ENCODE measurements around the gene BSPRY. TPM values are rescaled to one million over a fixed set of nuclear protein-coding genes. Genes with fewer than 3 reads are reported as not detected.

The BSPRY gene
- total RNA-seq, 1 experiment from 2014 or later, result 6.4 TPM

DNA sequence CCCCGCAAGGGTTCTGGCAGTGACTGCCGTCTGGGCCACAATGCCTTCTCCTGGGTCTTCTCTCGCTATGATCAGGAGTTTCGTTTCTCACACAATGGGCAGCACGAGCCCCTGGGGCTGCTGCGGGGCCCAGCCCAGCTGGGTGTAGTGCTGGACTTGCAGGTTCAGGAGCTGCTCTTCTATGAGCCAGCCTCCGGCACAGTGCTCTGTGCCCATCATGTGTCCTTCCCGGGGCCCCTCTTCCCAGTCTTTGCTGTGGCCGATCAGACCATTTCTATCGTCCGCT, 20.5 kb downstream of the BSPRY start:
- H3K4me3 Mint-ChIP-seq, result no peak overlapping the region
- H3K36me3 Mint-ChIP-seq, result peaks cover 11% of the 10 kb centered on the region
- ATAC-seq, result no peak
- H3K27ac Mint-ChIP-seq, result no peak overlapping the region
- no peaks in the 10 kb centered on the region for H3K9me3 Mint-ChIP-seq
- TF ChIP-seq, protein P1, sequence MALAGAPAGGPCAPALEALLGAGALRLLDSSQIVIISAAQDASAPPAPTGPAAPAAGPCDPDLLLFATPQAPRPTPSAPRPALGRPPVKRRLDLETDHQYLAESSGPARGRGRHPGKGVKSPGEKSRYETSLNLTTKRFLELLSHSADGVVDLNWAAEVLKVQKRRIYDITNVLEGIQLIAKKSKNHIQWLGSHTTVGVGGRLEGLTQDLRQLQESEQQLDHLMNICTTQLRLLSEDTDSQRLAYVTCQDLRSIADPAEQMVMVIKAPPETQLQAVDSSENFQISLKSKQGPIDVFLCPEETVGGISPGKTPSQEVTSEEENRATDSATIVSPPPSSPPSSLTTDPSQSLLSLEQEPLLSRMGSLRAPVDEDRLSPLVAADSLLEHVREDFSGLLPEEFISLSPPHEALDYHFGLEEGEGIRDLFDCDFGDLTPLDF (CRISPR knock-in tag; IDR thresholded peaks at IDR 0.05), result no peak
- TF ChIP-seq KAT7 (CRISPR knock-in tag; IDR thresholded peaks at IDR 0.05; ENCODE audit: borderline replicate concordance) (no peak), ATF1 (CRISPR knock-in tag; IDR thresholded peaks at IDR 0.05) (no peak), CREM (CRISPR knock-in tag; IDR thresholded peaks at IDR 0.05) (no peak), ZNF232 (CRISPR knock-in tag; IDR thresholded peaks at IDR 0.05) (no peak)
- TF ChIP-seq, protein P2, sequence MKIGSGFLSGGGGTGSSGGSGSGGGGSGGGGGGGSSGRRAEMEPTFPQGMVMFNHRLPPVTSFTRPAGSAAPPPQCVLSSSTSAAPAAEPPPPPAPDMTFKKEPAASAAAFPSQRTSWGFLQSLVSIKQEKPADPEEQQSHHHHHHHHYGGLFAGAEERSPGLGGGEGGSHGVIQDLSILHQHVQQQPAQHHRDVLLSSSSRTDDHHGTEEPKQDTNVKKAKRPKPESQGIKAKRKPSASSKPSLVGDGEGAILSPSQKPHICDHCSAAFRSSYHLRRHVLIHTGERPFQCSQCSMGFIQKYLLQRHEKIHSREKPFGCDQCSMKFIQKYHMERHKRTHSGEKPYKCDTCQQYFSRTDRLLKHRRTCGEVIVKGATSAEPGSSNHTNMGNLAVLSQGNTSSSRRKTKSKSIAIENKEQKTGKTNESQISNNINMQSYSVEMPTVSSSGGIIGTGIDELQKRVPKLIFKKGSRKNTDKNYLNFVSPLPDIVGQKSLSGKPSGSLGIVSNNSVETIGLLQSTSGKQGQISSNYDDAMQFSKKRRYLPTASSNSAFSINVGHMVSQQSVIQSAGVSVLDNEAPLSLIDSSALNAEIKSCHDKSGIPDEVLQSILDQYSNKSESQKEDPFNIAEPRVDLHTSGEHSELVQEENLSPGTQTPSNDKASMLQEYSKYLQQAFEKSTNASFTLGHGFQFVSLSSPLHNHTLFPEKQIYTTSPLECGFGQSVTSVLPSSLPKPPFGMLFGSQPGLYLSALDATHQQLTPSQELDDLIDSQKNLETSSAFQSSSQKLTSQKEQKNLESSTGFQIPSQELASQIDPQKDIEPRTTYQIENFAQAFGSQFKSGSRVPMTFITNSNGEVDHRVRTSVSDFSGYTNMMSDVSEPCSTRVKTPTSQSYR (CRISPR knock-in tag; IDR thresholded peaks at IDR 0.05), result no peak
- H3K4me1 Mint-ChIP-seq, result peaks cover 4% of the 10 kb centered on the region
- no peak for DNase-seq (ENCODE audit: low spot score)
- H3K27me3 Mint-ChIP-seq (ENCODE audit: low read depth), result no peaks in the 10 kb centered on the region
- CTCF ChIA-PET, result interaction anchor here (1.0 kb wide), 1 partner anchor 7 kb away, joined by 3 read pairs; no protein-coding TSS in a partner anchor
- POLR2A ChIA-PET, result no interaction called here

GRCh38 chr9:113370806-113371325, 21.5 kb downstream of the BSPRY start:
- H3K27ac Mint-ChIP-seq, result no peak overlapping the region
- no peak for TF ChIP-seq MYBL2 (CRISPR knock-in tag; IDR thresholded peaks at IDR 0.05)
- no peak for TF ChIP-seq ZNF121 (CRISPR knock-in tag; IDR thresholded peaks at IDR 0.05)
- no peak for TF ChIP-seq FOXK1 (CRISPR knock-in tag; IDR thresholded peaks at IDR 0.05)
- no peak for TF ChIP-seq MLX (CRISPR knock-in tag; IDR thresholded peaks at IDR 0.05)
- TF ChIP-seq CREB1 (CRISPR knock-in tag; IDR thresholded peaks at IDR 0.05), result no peak
- no peak for TF ChIP-seq ATF1 (CRISPR knock-in tag; IDR thresholded peaks at IDR 0.05)
- TF ChIP-seq, protein P1 (CRISPR knock-in tag; IDR thresholded peaks at IDR 0.05), result no peak
- TF ChIP-seq, protein P3, sequence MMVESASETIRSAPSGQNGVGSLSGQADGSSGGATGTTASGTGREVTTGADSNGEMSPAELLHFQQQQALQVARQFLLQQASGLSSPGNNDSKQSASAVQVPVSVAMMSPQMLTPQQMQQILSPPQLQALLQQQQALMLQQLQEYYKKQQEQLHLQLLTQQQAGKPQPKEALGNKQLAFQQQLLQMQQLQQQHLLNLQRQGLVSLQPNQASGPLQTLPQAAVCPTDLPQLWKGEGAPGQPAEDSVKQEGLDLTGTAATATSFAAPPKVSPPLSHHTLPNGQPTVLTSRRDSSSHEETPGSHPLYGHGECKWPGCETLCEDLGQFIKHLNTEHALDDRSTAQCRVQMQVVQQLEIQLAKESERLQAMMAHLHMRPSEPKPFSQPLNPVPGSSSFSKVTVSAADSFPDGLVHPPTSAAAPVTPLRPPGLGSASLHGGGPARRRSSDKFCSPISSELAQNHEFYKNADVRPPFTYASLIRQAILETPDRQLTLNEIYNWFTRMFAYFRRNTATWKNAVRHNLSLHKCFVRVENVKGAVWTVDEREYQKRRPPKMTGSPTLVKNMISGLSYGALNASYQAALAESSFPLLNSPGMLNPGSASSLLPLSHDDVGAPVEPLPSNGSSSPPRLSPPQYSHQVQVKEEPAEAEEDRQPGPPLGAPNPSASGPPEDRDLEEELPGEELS (CRISPR knock-in tag; IDR thresholded peaks at IDR 0.05), result no peak
- TF ChIP-seq USF1 (CRISPR knock-in tag; IDR thresholded peaks at IDR 0.05), result no peak
- TF ChIP-seq, protein P4, sequence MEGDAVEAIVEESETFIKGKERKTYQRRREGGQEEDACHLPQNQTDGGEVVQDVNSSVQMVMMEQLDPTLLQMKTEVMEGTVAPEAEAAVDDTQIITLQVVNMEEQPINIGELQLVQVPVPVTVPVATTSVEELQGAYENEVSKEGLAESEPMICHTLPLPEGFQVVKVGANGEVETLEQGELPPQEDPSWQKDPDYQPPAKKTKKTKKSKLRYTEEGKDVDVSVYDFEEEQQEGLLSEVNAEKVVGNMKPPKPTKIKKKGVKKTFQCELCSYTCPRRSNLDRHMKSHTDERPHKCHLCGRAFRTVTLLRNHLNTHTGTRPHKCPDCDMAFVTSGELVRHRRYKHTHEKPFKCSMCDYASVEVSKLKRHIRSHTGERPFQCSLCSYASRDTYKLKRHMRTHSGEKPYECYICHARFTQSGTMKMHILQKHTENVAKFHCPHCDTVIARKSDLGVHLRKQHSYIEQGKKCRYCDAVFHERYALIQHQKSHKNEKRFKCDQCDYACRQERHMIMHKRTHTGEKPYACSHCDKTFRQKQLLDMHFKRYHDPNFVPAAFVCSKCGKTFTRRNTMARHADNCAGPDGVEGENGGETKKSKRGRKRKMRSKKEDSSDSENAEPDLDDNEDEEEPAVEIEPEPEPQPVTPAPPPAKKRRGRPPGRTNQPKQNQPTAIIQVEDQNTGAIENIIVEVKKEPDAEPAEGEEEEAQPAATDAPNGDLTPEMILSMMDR (IDR thresholded peaks at IDR 0.05), result no peak
- TF ChIP-seq MXD4 (CRISPR knock-in tag; IDR thresholded peaks at IDR 0.05; ENCODE audit: borderline replicate concordance), result no peak
- TF ChIP-seq SMAD4 (CRISPR knock-in tag; IDR thresholded peaks at IDR 0.05), result no peak
- no peak for TF ChIP-seq FOXJ3 (CRISPR knock-in tag; IDR thresholded peaks at IDR 0.05; ENCODE audit: borderline replicate concordance)
- TF ChIP-seq PREB (CRISPR knock-in tag; IDR thresholded peaks at IDR 0.05; ENCODE audit: borderline replicate concordance), result no peak
- no peak for TF ChIP-seq ETV6 (CRISPR knock-in tag; IDR thresholded peaks at IDR 0.05)
- TF ChIP-seq, protein P2 (CRISPR knock-in tag; IDR thresholded peaks at IDR 0.05), result no peak

More at GRCh38 chr9:113370806-113371325, 21.5 kb downstream of the BSPRY start:
- Mint-ChIP-seq H3K36me3 (peaks cover 11% of the 10 kb centered on the region), H3K4me3 (no peak overlapping the region), H3K9me3 (no peaks in the 10 kb centered on the region), H3K4me1 (peaks cover 4% of the 10 kb centered on the region), H3K27me3 (ENCODE audit: low read depth) (no peaks in the 10 kb centered on the region)
- ATAC-seq (peak; percentile 26), DNase-seq (ENCODE audit: low spot score) (no peak)
- CTCF ChIA-PET, result interaction anchor here (1.0 kb wide), 1 partner anchor 8 kb away, joined by 3 read pairs; no protein-coding TSS in a partner anchor
- POLR2A ChIA-PET, result no interaction called here

All from WTC11 (cell line).